HCT116 (cell line): ENCODE data around the gene SLC4A7.

Source experiments
- CTCF ChIP-seq, 3 experiments: fragments of 200-600 bp in 1 of 3; sonication (generic) in 1 of 3; IDR thresholded peaks in 2 of 3; conservative IDR thresholded peaks in 1 of 3; 2 replicates each; pipeline ENCODE4 v1.5.1; 2012 to 2017; ENCODE audit warnings: low read depth in 2 of 3, low read length in 2 of 3, antibody characterized with exemption in 1 of 3, borderline replicate concordance in 1 of 3, control low read depth in 1 of 3, mild to moderate bottlenecking in 1 of 3, mixed read lengths in 1 of 3, mixed run types in 1 of 3, moderate library complexity in 1 of 3; ENCODE audit not compliant: insufficient read depth in 1 of 3
- POLR2AphosphoS5 ChIP-seq: IDR thresholded peaks from 2 replicates; pipeline ENCODE4 v1.6.1; 2011; ENCODE audit warnings: mild to moderate bottlenecking, low read depth, low read length, moderate library complexity

DNA sequence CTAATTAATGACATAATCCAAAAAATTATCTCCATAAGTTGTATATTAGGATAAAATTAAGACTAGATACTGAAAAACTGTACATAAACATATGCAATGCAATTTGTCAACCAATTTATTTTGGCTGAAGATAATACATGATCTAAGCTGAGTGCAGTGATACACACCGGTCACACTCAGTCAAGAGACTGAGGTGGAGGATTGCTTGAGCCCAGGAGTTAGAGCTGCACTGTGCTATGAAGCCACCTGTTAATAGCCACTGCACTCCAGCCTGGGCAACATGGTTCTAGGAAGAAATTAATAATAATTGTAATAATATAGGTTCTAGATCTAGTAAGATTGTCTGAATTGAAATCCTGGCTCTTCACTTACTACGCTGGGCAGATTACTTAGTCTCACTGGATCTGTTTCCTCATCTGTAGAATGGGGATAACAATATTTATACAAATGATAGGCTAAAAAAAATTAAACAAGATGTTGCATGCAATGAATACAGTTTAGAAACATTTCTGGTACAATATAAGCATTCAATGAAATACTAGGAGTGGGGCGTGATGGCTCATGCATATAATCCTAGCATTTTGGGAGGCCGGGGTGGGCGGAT is 15.8 kb downstream of the SLC4A7 start:
- TF ChIP-seq CTCF (IDR thresholded peaks at IDR 0.05 in 2 of 3, conservative IDR thresholded peaks at IDR 0.05 in 1 of 3; ENCODE audit: borderline replicate concordance in 1 of 3, insufficient read depth in 1 of 3, low read depth in 2 of 3, low read length in 2 of 3): no peak
- TF ChIP-seq POLR2AphosphoS5: no peak
